K562 (cell line): ENCODE data around the gene TMED8. TPM values are rescaled to one million over a fixed set of nuclear protein-coding genes. Genes with fewer than 3 reads are reported as not detected.

ENCODE experiments used
- CGGBP1 ChIP-seq: fragments of 250-450 bp; sonication (Bioruptor Pico); IDR thresholded peaks from 2 replicates; pipeline ENCODE4 v1.9.0; 2021; ENCODE audit warnings: mild to moderate bottlenecking
- CTCF ChIP-seq, 3 experiments: IDR thresholded peaks in 2 of 3; conservative IDR thresholded peaks in 1 of 3; 2 replicates each; pipeline ENCODE4 v1.5.1; 2011 to 2012; ENCODE audit warnings: low read length in 3 of 3, mild to moderate bottlenecking in 3 of 3, control low read depth in 2 of 3, improper control_type of control experiment in 1 of 3, inconsistent platforms in 1 of 3, low read depth in 1 of 3, mixed read lengths in 1 of 3, moderate library complexity in 1 of 3; ENCODE audit not compliant: insufficient read depth in 2 of 3
- FOXK1 ChIP-seq: sonication (generic); formaldehyde crosslinking; IDR thresholded peaks from 2 replicates; pipeline ENCODE4 v1.8.0; 2022; ENCODE audit warnings: missing genetic modification reagents, mild to moderate bottlenecking, borderline replicate concordance
- HES1 ChIP-seq: fragments of 450-650 bp; IDR thresholded peaks from 2 replicates; pipeline ENCODE4 v1.6.1; 2016; ENCODE audit warnings: low read depth, mild to moderate bottlenecking, moderate library complexity
- HEY1 ChIP-seq: fragments of 250-450 bp; sonication (Bioruptor Pico); IDR thresholded peaks from 2 replicates; pipeline ENCODE4 v1.5.0; 2020; ENCODE audit warnings: mild to moderate bottlenecking, moderate library complexity, borderline replicate concordance
- HOMEZ ChIP-seq: fragments of 250-450 bp; sonication (Bioruptor Pico); IDR thresholded peaks from 2 replicates; pipeline ENCODE4 v1.4.0; 2020; ENCODE audit warnings: mild to moderate bottlenecking, moderate library complexity
- KDM5B ChIP-seq: fragments of 200-600 bp; sonication (generic); IDR thresholded peaks from 2 replicates; pipeline ENCODE4 v1.6.1; 2012; ENCODE audit warnings: low read depth, mild to moderate bottlenecking, moderate library complexity, low read length, control low read depth, inconsistent platforms; ENCODE audit not compliant: insufficient replicate concordance
- KLF6 ChIP-seq: fragments of 250-450 bp; sonication (Bioruptor Pico); IDR thresholded peaks from 2 replicates; pipeline ENCODE4 v1.4.0; 2020; ENCODE audit warnings: mild to moderate bottlenecking, moderate library complexity, borderline replicate concordance
- L3MBTL2 ChIP-seq: fragments of 450-650 bp; IDR thresholded peaks from 2 replicates; pipeline ENCODE4 v1.6.1; 2016; ENCODE audit warnings: mild to moderate bottlenecking, moderate library complexity
- PHF8 ChIP-seq: fragments of 200-600 bp; sonication (generic); IDR thresholded peaks from 2 replicates; pipeline ENCODE4 v1.6.1; 2012; ENCODE audit warnings: mixed run types, mild to moderate bottlenecking, inconsistent platforms, low read length, moderate library complexity, borderline replicate concordance
- RAD51 ChIP-seq: fragments of 450-650 bp; IDR thresholded peaks from 2 replicates; pipeline ENCODE4 v1.7.1; 2016; ENCODE audit warnings: low read depth, mild to moderate bottlenecking, borderline replicate concordance
- RBM22 ChIP-seq: fragments of 200-400 bp; formaldehyde crosslinking; IDR thresholded peaks from 2 replicates; pipeline ENCODE4 v1.6.1; 2018; ENCODE audit warnings: low read length, low read depth; ENCODE audit not compliant: poor library complexity, severe bottlenecking
- RCOR1 ChIP-seq, 2 experiments: IDR thresholded peaks; 2 replicates each; pipeline ENCODE4 v1.6.1; 2012; ENCODE audit warnings: low read depth in 2 of 2, low read length in 2 of 2, borderline replicate concordance in 1 of 2, improper control_type of control experiment in 1 of 2
- SIN3B ChIP-seq: fragments of 450-650 bp; IDR thresholded peaks from 2 replicates; pipeline ENCODE4 v1.6.1; 2017; ENCODE audit warnings: low read depth, mild to moderate bottlenecking, moderate library complexity
- ZBTB9 ChIP-seq: fragments of 450-650 bp; formaldehyde crosslinking; IDR thresholded peaks from 2 replicates; pipeline ENCODE4 v1.4.0; 2020; ENCODE audit warnings: mild to moderate bottlenecking, moderate library complexity
- ZNF445 ChIP-seq: fragments of 250-450 bp; sonication (Bioruptor Pico); IDR thresholded peaks from 2 replicates; pipeline ENCODE4 v1.4.0; 2020; ENCODE audit warnings: low read depth, mild to moderate bottlenecking, moderate library complexity
- polyA plus RNA-seq, 8 experiments: library from polyadenylated mRNA; depleted of rRNA in 4 of 8; stranded (reverse) in 5 of 8; unstranded in 3 of 8; fragments of >200 nt; fragmentation: Nextera tagmentation in 2 of 8; fragmentation: Illumina TruSeq in 1 of 8; extraction: Ambion mirVana in 2 of 8; extraction: Trizol in 1 of 8; gene quantifications; 2 replicates each; pipeline versions ENCODE4 v1.2.1 to v1.2.3, GENCODE V29; 2011 to 2014; ENCODE audit warnings: inconsistent platforms in 1 of 8, missing spikeins in 1 of 8
- total RNA-seq, 7 experiments: library from RNA; depleted of rRNA in 6 of 7; stranded (reverse); fragments of >200 nt in 6 of 7; fragmentation: Illumina TruSeq in 2 of 7; extraction: Trizol in 2 of 7; gene quantifications; 2 replicates each; pipeline versions ENCODE4 v1.2.1 to v1.2.3, GENCODE V29; 2011 to 2021; ENCODE audit warnings: low replicate concordance in 1 of 7

The TMED8 gene
- total and polyA plus RNA-seq, 9 of the 15 experiments (the other 6 are each of a cell fraction or from before 2014, with no cell fraction given) = 3.3 to 17.4 (median 12.0) TPM

- TF ChIP-seq ZBTB9 (CRISPR knock-in tag) (no peak), ZNF445 (no peak), PHF8 (peak; percentile 76; the same call in 1 of the 2 replicates), CTCF (IDR thresholded peaks at IDR 0.05 in 2 of 3, conservative IDR thresholded peaks at IDR 0.05 in 1 of 3; ENCODE audit: insufficient read depth in 2 of 3, low read depth in 1 of 3, low read length in 3 of 3) (peak; percentile 25 to 43 (median 31); a peak in 3 of 6 replicates), HEY1 (CRISPR knock-in tag) (no peak), KDM5B (no peak), RCOR1 (IDR thresholded peaks at IDR 0.05; ENCODE audit: borderline replicate concordance in 1 of 2, low read depth in 2 of 2, low read length in 2 of 2) (0 out of 4 replicates have a peak, but pooled peaks of 1 of the 2 experiments have one; percentile 13), KLF6 (CRISPR knock-in tag) (no peak), HES1 (no peak), FOXK1 (CRISPR knock-in tag) (no peak), L3MBTL2 (peak; percentile 68), SIN3B (0 out of 2 replicates have a peak, but pooled peaks have one; percentile 27), RAD51 (no peak), RBM22 (peak; percentile 65), CGGBP1 (CRISPR knock-in tag) (no peak), HOMEZ (CRISPR knock-in tag) (no peak)
Observed at GRCh38 chr14:77320238-77320935, 56.5 kb downstream of the TMED8 start, which contains the start of gene POMT2 (continued).
